HG03439 (cell line): ENCODE data around the gene GATAD2A.
"Not testable (repeated sequence)": the region's sequence is repeated elsewhere in the genome, so short reads cannot be mapped to it uniquely, and the experiment has no call there.

Source experiments
- ATAC-seq: cut with Tn5 transposase; IDR thresholded peaks from one replicate; pipeline ENCODE4 v1.9.1; 2021; ENCODE audit warnings: mild to moderate bottlenecking, moderate library complexity; ENCODE audit not compliant: unreplicated experiment

Gene GATAD2A

GRCh38 chr19:19445288-19445687 lies 39.8 kb downstream of the GATAD2A start:
- no peak for ATAC-seq

GRCh38 chr19:19445911-19446361 lies 40.5 kb downstream of the GATAD2A start:
- no peak for ATAC-seq

- no peak for ATAC-seq
Observed at GRCh38 chr19:19446655-19447437, 41.4 kb downstream of the GATAD2A start.

GRCh38 chr19:19447536-19448237 lies 42.2 kb downstream of the GATAD2A start:
- ATAC-seq, result no peak

GRCh38 chr19:19448238-19448544 lies 42.7 kb downstream of the GATAD2A start:
- ATAC-seq, result no peak

- no peak for ATAC-seq
Observed at GRCh38 chr19:19451429-19452242, 46.2 kb downstream of the GATAD2A start.

- no peak for ATAC-seq
Observed at GRCh38 chr19:19452243-19453124, 47.0 kb downstream of the GATAD2A start.

GRCh38 chr19:19453125-19453454 lies 47.6 kb downstream of the GATAD2A start:
- ATAC-seq, result no peak

GRCh38 chr19:19455166-19455919 lies 49.9 kb downstream of the GATAD2A start:
- ATAC-seq, result not testable (repeated sequence)

- no peak for ATAC-seq
Observed at GRCh38 chr19:19457671-19458070, 52.2 kb downstream of the GATAD2A start.

GRCh38 chr19:19458110-19458816 lies 52.8 kb downstream of the GATAD2A start:
- ATAC-seq, result no peak

GRCh38 chr19:19459073-19459472 lies 53.6 kb downstream of the GATAD2A start:
- ATAC-seq, result no peak

- ATAC-seq, result no peak
Observed at GRCh38 chr19:19459707-19460251, 54.3 kb downstream of the GATAD2A start.

GRCh38 chr19:19460258-19460731 lies 54.8 kb downstream of the GATAD2A start:
- ATAC-seq, result no peak

- no peak for ATAC-seq
Observed at GRCh38 chr19:19460761-19461265, 55.3 kb downstream of the GATAD2A start.

- ATAC-seq, result no peak
Observed at GRCh38 chr19:19461306-19461670, 55.8 kb downstream of the GATAD2A start.

GRCh38 chr19:19461671-19462622 lies 56.5 kb downstream of the GATAD2A start:
- ATAC-seq, result no peak
